Measurements from ENCODE around the gene CDK5RAP2.

Gene CDK5RAP2

DNA sequence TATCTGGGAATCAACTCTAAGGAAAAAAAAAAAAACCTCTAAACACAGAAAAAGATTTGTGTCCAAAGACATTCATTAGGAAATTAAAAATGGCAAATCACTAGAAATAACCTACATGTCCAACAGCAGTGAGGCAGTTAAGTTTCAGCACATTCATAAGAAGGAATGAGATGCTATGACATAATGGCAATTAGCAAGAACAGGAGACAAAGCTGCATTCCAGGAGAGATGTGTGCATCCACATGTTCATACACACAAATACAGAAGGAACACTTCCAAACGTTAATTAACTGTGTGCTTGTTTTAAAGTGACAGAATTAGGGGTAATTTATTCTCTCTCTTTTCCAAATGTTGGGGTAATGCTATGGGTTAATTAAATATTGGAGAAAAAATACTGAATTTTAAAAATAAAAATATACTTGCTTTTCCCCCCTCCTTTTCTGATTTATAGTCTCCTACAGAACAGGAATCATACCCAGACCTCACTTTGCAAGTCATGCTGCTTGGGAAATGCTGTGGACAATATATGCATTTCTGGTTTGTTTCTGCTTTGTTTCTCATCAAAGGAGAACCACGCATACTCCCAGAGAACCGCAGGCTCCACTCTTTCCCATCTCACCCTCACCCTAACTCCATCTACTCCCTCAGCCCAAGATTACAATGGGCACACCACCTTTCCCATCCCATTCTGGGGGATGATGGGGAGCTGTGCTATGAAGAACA is 114.1 kb downstream of the CDK5RAP2 start:
- TF ChIP-seq SIN3A (IDR thresholded peaks at IDR 0.05; ENCODE audit: borderline replicate concordance, insufficient read depth, low read length) = no peak
- TF ChIP-seq POLR2AphosphoS5 (IDR thresholded peaks at IDR 0.05; ENCODE audit: low read depth, low read length) = no peak
- no peak for TF ChIP-seq FOXP2 (optimal IDR thresholded peaks at IDR 0.05; ENCODE audit: borderline replicate concordance, extremely low read depth, extremely low read length, insufficient read depth)
- TF ChIP-seq TAF1 (IDR thresholded peaks at IDR 0.05; ENCODE audit: borderline replicate concordance, insufficient read depth, low read length) = no peak

DNA sequence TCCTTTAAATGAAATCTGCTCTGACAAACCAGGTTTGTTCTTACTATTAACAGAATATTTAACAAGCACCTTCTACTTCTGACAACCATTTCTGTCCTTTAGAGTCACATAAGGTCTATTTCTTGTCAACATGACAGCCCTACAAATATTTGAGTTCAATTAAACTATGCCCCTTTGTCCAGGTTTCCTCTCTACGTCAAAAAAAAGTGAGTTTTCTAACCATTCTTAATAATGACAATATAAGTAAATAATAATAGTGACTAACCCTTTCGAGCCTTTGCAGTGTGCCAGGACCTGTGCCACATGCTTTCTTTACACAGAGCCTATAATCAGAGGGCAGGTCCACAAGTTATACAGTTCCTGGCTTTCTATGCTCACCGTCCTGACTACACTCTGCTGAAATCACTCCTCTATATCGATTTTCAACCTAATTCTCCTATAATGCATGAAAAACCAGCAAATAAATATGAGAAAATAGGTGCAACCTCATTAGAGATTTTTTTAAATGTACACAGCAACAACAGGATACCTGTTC is 115.0 kb downstream of the CDK5RAP2 start:
- no peak for TF ChIP-seq POLR2AphosphoS5 (IDR thresholded peaks at IDR 0.05; ENCODE audit: low read depth, low read length)
- TF ChIP-seq TAF1 (IDR thresholded peaks at IDR 0.05; ENCODE audit: borderline replicate concordance, insufficient read depth, low read length) = no peak
- no peak for TF ChIP-seq FOXP2 (optimal IDR thresholded peaks at IDR 0.05; ENCODE audit: borderline replicate concordance, extremely low read depth, extremely low read length, insufficient read depth)
- TF ChIP-seq, protein P1, sequence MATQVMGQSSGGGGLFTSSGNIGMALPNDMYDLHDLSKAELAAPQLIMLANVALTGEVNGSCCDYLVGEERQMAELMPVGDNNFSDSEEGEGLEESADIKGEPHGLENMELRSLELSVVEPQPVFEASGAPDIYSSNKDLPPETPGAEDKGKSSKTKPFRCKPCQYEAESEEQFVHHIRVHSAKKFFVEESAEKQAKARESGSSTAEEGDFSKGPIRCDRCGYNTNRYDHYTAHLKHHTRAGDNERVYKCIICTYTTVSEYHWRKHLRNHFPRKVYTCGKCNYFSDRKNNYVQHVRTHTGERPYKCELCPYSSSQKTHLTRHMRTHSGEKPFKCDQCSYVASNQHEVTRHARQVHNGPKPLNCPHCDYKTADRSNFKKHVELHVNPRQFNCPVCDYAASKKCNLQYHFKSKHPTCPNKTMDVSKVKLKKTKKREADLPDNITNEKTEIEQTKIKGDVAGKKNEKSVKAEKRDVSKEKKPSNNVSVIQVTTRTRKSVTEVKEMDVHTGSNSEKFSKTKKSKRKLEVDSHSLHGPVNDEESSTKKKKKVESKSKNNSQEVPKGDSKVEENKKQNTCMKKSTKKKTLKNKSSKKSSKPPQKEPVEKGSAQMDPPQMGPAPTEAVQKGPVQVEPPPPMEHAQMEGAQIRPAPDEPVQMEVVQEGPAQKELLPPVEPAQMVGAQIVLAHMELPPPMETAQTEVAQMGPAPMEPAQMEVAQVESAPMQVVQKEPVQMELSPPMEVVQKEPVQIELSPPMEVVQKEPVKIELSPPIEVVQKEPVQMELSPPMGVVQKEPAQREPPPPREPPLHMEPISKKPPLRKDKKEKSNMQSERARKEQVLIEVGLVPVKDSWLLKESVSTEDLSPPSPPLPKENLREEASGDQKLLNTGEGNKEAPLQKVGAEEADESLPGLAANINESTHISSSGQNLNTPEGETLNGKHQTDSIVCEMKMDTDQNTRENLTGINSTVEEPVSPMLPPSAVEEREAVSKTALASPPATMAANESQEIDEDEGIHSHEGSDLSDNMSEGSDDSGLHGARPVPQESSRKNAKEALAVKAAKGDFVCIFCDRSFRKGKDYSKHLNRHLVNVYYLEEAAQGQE (IDR thresholded peaks at IDR 0.05; ENCODE audit: insufficient read depth in 1 of 2, low read depth in 2 of 2, low read length in 2 of 2) = no peak
- TF ChIP-seq SIN3A (IDR thresholded peaks at IDR 0.05; ENCODE audit: borderline replicate concordance, insufficient read depth, low read length) = no peak

DNA sequence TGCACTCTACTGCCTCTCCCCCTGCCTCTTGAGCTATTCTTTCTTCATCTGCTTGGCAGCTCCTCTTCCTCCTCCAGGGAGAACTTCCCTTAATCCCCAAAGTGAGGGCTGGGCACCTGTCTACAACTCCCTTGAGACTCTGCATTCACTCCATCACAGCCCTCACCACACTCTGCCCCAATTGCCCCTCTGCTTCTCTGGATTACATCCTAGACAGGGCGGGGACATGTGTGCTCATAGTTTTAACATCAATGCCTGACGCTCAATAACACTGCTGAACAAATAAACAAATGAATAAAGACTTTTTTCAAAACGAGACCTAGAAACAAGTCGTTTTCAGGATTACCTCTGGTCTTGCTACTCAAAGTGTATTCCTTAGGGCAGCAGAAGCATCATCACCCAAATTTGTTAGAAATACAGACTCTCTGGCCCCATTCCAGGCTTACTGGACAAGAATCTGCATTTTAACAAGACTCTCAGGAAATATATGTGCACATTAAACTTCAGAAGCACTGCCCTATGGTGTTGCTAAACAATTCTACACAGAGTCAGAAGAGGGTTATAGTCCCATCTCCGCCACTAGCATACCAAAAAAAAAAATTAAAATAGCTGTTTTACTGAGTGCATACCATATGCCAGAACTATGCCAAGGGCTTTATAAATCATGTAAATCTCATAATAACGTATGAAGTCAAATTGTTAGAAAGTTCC is 115.6 kb downstream of the CDK5RAP2 start:
- TF ChIP-seq POLR2AphosphoS5 (IDR thresholded peaks at IDR 0.05; ENCODE audit: low read depth, low read length) (no peak), TAF1 (IDR thresholded peaks at IDR 0.05; ENCODE audit: borderline replicate concordance, insufficient read depth, low read length) (no peak), FOXP2 (optimal IDR thresholded peaks at IDR 0.05; ENCODE audit: borderline replicate concordance, extremely low read depth, extremely low read length, insufficient read depth) (no peak), SIN3A (IDR thresholded peaks at IDR 0.05; ENCODE audit: borderline replicate concordance, insufficient read depth, low read length) (no peak)
- TF ChIP-seq, protein P1 (IDR thresholded peaks at IDR 0.05; ENCODE audit: insufficient read depth in 1 of 2, low read depth in 2 of 2, low read length in 2 of 2) = no peak

DNA sequence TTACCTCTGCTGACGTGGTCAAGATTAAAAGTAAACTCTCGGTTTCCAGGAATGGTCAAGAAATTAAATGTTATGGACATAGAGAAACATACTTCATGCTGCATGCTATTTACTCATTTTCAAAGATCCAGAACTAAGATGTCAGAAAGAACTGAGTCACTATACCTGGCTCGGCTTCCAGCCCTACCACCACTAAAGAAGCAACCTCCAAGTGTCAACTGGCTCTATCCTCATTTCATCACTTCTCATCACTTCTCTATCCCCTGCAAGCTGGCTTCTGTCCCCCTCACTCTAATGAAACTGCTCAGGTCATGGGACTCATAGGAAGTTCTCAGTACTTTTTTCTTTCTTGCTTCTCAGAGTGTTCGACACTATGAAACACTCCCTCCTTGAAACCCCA is 116.2 kb downstream of the CDK5RAP2 start:
- TF ChIP-seq POLR2AphosphoS5 (IDR thresholded peaks at IDR 0.05; ENCODE audit: low read depth, low read length) (no peak), SIN3A (IDR thresholded peaks at IDR 0.05; ENCODE audit: borderline replicate concordance, insufficient read depth, low read length) (no peak), TAF1 (IDR thresholded peaks at IDR 0.05; ENCODE audit: borderline replicate concordance, insufficient read depth, low read length) (no peak)

DNA sequence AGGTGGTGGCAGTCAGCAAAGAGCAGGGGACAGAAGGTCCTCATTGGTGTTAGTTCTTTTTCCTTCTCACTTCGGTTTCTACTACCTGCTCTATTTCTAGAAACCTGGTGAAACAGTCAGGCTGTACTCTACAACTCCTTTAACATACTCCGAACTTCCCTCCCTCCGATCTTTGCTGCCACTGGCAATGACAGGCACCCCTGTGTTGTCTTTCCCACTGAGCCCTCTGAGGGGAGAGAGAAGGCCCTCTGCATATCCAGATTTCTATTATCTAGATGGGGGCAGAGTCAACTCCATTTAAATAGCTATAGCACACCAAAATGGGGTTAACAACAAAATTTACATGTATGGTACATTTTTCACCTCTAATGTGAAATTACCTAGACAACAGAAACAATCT is 123.7 kb downstream of the CDK5RAP2 start:
- TF ChIP-seq, protein P1 (IDR thresholded peaks at IDR 0.05; ENCODE audit: insufficient read depth in 1 of 2, low read depth in 2 of 2, low read length in 2 of 2) = no peak
- no peak for TF ChIP-seq FOXP2 (optimal IDR thresholded peaks at IDR 0.05; ENCODE audit: borderline replicate concordance, extremely low read depth, extremely low read length, insufficient read depth)
- TF ChIP-seq TAF1 (IDR thresholded peaks at IDR 0.05; ENCODE audit: borderline replicate concordance, insufficient read depth, low read length) = no peak
- TF ChIP-seq SIN3A (IDR thresholded peaks at IDR 0.05; ENCODE audit: borderline replicate concordance, insufficient read depth, low read length) = no peak
- no peak for TF ChIP-seq POLR2AphosphoS5 (IDR thresholded peaks at IDR 0.05; ENCODE audit: low read depth, low read length)

All from PFSK-1 (cell line).